Glomerular visceral epithelial cell (primary cell): ENCODE measurements around the gene FAM187B.
A peak's percentile ranks its signal among the peaks of the same experiment; 100 is the strongest.

Source experiments
- DNase-seq: peaks from one replicate; pipeline ENCODE4 v3.0.0-alpha.2; 2016; ENCODE audit errors: extremely low spot score

The FAM187B gene

GRCh38 chr19:35213663-35214632 lies 14.6 kb downstream of the FAM187B start:
- peak; percentile 85 for DNase-seq

GRCh38 chr19:35212241-35212640 lies 16.3 kb downstream of the FAM187B start:
- DNase-seq: no peak

- no peak for DNase-seq
These were observed 16.9 kb downstream of the FAM187B start for GRCh38 chr19:35211545-35212230.

- DNase-seq: no peak
These were observed 18.9 kb downstream of the FAM187B start for GRCh38 chr19:35209646-35210045.

GRCh38 chr19:35208121-35208520 lies 20.4 kb downstream of the FAM187B start:
- DNase-seq: no peak

GRCh38 chr19:35207391-35207871 lies 21.1 kb downstream of the FAM187B start:
- DNase-seq: no peak

- DNase-seq: no peak
These were observed 21.7 kb downstream of the FAM187B start for GRCh38 chr19:35206855-35207254.

GRCh38 chr19:35206379-35206778 lies 22.2 kb downstream of the FAM187B start:
- no peak for DNase-seq

- DNase-seq: no peak
These were observed 22.7 kb downstream of the FAM187B start for GRCh38 chr19:35205733-35206323.

- DNase-seq: no peak
These were observed 23.5 kb downstream of the FAM187B start for GRCh38 chr19:35204799-35205732.

- no peak for DNase-seq
These were observed 25.5 kb downstream of the FAM187B start for GRCh38 chr19:35202722-35203688.

- DNase-seq: no peak
These were observed 29.1 kb downstream of the FAM187B start for GRCh38 chr19:35199481-35199880.

- DNase-seq: peak; percentile 45
These were observed 31.7 kb downstream of the FAM187B start for GRCh38 chr19:35196861-35197260.

GRCh38 chr19:35195830-35196229 lies 32.7 kb downstream of the FAM187B start:
- DNase-seq: peak; percentile 74

GRCh38 chr19:35194012-35194984 lies 34.2 kb downstream of the FAM187B start:
- DNase-seq: no peak

- no peak for DNase-seq
These were observed 43.7 kb downstream of the FAM187B start for GRCh38 chr19:35184884-35185283.

GRCh38 chr19:35184267-35184666 lies 44.3 kb downstream of the FAM187B start:
- DNase-seq: no peak

- DNase-seq: no peak
These were observed 47.2 kb downstream of the FAM187B start for GRCh38 chr19:35181387-35181786.

- DNase-seq: no peak
These were observed 48.7 kb downstream of the FAM187B start for GRCh38 chr19:35179830-35180229.
